ENCODE measurements around the gene CAMKMT.
A peak's percentile ranks its signal among the peaks of the same experiment; 100 is the strongest.

CAMKMT gene

DNA sequence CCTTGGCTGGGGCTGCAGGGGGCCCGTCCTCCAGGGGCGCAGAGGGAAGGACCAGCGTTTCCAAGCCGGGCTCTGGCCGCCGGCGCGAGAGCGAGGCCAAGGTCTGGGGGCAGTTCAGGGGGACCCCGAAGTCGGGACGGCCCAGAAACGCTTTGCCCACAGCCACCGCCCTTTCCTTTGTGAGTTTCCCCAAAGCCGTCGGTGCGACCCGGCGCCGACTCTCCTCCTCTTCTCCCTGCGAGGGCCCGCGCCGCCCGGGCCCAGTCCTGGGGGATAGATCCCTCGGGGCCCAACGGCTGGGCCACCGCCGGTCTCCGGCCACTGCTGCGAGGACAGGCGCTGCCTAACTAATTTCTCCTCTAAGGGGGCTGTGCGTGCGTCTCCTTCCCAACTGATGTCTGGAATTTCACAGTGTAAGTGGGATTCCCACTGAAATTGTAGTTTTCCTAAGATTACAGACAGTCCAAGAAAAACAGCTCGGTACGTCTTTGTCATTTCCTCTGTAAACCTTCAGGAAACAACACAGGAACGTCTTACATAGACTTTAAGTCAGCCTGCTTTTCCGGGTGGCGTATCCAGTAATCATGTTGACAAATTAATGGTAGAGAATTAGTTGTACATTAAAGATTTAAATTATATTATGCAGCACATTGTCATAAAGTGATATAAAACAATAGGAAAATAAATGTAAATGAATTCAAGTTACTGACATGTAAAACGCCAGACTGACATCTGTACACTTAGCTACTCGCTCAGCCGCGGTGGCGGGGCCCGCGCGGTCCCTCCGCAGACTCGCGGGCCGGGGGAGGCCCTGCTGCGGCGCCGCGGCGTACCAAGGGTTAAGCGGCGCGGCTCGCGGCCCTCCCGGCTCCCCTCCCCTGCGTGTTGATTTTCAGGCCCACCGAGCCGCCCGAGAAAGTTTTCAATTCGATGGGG, 440.4 kb downstream of the CAMKMT start:
- peak; percentile 65 for DNase-seq

DNA sequence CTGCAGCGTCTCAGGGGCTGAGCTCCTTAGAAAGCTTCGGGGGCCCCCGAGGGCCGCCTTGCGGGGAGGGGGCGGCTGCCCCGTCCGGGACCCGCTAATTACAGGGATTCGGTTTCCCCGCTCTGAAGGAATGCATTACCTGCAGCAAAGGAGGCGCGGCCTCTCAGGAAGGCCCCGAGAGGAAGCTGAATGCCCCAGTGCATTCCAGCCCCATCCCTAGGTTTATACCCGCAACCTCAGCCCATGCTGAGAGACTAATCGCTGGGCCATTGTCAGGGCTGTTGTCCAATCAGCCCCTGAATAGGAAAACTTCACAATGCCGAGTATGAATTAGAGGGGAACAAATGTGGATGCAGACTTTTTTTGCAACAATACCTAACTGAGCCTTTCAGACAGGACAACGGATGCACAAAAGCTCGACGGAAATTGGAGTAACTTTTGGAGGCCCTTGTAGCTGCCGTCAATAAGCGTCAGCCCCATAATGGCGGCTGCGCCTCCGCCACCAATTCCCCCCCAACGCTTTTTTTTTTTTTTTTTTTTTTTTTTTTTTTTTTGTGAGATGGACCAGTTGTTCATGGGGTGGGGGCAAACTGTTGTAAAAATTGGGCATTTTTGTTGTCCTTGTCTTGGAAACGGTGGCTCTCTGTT, 441.2 kb downstream of the CAMKMT start:
- DNase-seq = peak; percentile 69

DNA sequence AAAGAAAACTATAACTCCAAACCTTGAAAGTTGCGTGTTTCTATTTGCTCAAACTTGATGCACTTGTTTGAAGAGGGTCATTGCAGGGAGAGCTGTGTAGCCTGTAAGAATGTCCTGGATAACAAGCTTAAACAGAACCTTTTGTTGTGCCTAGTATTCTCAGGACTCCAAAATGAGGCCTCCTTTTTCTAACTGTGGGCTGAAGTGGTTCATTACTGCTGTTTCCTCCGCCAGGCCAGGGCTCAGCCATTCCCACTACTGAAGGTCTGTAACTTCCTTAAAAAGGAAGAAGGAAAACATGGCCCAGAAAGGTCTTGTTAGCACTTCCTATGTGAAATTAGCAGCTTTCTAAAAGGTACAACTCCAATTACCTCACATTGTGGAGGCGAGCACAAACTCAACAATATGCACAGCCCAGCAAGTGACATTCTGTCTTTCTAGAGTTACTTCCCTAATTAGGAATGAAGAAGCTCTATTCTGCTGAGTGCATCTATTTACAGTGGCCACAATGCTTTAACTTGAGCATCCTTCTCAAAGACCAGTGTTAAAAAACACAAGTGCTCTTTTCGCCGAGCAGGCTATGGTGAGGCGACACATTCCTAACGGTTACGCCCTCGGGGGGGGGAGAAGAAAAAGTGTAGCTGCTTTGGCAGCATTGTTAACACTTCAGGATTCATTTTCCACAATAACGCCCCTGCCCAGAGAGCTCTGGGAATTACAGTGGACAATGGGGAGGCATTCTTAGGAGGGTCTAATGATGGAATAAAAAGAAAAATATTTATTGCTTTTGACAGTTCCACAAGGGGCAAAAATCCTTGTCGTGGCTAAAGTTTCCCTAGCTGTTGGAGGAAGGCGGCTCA, 442.9 kb downstream of the CAMKMT start:
- peak; percentile 13 for DNase-seq

DNA sequence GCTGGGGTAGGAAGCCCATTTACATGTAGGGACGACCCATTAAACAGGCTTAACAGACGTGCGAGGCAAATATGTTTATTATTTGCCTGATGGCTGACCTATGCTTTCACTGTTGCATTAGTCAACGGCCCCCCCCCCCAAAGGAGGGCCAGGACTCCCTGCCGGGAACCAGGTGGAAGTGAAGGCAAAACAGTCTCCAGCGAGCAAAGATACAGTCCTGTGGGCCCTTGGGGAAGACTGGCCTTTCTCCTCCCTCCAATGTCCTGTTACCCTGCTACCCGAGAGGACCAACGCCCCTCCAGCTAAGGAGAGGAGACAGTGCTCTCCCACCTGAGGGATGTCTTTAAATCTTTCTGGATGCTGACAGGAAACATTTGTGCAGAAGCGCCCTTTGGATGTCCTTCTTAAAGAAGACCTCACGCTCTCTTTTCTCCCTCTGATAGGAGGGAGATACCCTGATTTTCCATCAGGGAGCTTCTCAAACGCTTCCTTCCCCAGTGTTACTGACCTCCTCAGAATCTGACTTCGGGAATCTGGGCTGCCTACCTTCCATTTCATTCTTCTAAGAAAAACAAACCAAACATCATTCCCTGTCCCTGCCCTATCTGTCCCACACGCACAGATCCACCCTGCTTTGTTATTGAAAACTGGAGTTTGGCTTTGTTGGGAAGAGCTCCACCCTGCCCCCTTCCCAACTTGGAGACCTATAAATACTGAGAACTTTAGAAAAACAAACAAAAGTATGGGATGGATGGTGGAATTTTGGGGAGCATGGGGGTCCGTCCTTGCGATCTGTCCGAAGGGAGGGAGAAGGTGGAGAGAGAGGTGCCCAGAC, 443.9 kb downstream of the CAMKMT start:
- DNase-seq = peak; percentile 19

DNA sequence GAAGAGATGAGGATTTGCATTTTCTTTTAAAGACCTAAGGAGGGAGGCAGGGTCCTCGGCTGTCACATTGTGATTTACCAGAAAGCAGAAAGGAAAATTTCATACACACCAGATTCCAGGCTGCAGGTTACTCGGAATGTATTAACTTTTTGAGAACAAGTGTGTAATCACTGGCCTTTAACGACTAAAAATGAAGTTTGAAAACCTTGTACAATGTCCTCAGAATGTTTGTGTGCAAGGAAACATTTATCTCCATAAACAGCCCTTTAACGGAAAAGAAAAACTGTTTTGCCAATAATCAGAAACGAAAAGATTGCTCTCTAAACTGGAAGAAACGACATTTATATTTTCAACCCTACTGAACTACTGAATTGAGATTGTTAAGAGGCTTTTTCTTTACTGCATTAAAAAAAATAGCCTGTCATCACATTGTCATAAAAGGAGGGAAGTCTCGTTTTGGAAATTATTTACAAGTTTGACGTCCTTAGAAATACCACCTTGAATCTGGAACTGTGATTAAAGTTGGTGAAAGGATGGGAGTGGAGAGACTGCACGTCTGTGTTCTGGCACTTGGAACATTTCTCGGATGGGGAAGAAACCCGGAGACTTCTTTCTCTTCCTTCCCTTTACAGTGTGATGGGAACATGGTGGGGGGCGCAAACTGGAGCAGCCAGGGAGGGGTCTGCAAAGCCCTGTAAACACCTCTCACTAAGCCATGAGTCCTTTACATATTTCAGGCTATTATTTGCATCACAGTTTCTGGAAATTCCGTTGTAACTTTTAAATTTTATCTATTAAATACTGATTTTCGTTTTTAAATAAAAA, 445.7 kb downstream of the CAMKMT start:
- DNase-seq = peak; percentile 37

DNA sequence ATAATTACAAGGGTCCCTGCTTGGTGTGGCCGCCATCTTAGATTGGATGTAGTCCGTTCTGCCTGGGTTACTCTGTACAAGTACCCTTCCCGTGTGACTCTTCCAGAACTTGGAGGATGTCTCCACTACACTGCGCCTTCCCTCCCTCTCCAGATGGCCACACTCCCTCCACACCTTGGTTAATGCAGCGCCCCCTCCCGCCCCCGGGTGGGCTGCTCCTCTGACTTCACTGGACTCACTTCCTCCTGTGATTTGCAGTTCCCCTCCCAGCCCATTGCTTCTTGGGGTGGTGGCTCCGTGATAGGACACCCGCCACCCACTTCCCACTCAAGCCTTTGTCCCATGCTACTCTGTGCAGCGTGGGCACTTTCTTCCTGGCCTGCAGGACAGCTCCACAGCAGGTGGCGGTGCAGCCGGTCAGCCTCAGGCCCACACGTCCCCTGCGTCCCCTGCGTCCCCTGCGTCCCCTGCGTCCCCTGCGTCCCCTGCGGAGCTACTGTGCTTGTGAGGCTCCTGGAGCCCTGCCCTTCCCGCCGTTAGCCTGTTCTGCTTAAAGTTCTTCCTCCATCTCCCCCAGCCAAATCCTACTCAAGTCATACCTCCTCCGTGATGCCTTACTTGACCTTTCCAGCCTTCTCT, 449.3 kb downstream of the CAMKMT start:
- DNase-seq = no peak

DNA sequence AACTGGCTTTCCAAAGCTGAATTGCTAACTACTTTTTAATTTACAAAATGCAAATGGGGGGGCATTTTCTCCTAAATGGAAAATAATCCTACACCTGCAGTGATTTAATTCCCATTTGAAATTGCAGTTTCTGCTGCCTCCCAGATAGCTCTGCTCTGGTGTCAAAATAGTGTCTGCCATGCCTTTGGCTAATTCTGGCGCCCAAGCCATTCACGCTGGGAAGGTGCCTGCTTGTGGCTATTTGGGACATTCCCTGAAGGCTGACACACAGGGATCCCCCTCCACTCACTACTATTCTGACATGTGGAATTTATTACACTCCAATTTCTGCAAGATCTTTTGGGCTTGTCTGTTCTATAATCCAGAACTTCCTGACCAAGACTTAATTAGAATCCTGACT, 451.4 kb downstream of the CAMKMT start:
- no peak for DNase-seq

DNA sequence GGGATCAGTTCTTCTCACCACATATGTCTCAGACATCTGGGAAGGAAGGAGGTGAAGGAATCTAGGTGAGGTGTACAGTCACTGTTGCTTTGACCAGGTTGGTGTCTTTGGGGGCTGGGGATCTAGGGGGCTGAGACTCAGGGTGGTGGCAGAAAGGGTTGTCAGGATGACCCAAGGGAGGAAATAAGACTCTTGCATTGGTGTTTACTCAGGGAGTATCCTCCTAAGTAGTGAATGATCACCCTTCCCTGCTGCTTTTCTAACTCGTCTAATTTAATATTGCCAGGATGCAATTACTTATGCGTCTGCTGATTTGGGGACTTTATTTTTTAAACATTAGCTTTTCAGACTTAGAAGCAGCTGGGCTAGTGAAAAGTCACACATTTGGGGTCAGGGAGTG, 451.9 kb downstream of the CAMKMT start:
- no peak for DNase-seq

DNA sequence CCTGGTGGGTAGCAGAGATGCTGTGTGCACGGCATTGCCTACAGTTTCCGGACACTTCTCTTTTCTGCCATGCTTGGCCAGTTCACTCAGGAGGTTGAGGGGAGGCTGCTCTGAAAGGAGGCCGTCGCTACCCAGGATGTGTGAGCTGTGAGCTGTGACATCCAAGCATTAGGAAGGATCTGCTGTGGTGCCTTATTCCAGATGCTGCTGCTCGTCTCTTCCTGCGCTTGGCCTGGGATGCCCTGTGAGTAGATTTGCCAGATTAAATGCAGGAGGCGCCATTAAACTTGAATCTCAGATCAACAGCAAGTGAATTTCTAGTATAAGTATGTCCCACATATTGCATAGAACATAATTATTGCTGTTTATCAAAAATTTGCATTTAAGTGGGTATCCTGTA, 455.5 kb downstream of the CAMKMT start:
- DNase-seq = no peak

DNA sequence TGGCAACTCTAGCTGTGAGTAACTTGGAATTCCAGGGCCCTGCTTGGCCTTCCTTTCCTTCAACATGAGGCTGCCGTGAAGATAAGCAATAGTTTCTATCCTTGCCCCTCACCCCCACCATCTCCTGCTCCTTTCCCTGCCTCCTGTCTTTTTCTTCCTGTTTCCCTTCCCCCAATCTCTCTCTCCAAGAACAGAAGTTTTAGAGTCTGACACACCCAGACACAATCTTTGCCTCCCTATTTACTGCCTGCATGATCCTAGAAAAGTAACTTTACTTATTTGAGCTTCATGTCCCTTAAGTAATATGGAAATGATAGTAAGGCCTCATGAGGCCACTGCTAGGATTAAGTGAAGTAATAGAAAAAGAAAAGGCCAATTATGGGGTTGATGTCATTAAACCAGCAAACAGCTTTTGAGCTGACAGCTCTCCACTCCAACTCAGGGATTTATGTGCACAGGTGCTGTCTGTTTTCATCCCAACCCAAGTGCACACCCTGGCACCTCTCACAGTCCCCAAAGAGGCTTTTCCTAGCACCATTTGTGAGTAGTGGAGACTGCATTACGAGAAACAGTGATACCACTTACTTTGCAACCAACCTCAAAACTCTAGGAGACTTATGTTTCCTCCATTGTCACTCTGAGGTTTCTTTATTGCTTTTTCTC, 456.1 kb downstream of the CAMKMT start:
- no peak for DNase-seq

DNA sequence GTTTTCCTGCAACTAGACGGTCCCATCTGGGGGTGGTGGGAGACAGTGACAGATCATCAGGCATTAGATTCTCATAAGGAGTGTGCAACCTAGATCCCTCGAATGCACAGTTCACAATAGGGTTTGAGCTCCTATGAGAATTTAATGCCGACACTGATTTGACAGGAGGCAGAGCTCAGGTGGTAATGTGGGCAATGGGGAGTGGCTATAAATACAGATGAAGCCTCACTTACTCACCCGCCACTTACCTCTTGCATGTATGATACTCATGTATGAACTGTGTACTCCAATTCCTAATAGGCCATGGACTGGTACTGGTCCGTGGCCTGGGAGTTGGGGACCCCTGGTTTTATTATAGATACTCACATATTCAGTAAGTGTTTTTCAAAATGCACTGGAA, 457.3 kb downstream of the CAMKMT start:
- no peak for DNase-seq

DNA sequence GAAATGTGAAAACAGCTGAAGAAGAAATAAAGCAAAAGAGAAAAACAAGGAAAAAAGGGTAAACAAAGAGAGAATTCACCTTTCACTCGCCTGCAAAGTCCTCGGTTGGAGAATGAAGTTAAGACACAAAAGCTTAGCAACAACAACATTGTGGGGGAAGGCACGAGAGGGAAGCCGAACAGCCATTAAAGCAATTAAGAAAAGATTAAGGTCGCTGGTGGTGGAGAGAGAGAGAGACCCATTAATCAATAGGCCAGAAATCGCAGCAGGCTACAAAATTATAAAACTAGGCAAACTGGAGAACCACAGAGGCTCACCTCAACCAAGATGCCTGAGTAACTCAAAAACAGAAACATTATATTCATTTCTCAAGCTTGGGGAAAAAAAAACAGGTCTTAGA, 459.8 kb downstream of the CAMKMT start:
- no peak for DNase-seq

DNA sequence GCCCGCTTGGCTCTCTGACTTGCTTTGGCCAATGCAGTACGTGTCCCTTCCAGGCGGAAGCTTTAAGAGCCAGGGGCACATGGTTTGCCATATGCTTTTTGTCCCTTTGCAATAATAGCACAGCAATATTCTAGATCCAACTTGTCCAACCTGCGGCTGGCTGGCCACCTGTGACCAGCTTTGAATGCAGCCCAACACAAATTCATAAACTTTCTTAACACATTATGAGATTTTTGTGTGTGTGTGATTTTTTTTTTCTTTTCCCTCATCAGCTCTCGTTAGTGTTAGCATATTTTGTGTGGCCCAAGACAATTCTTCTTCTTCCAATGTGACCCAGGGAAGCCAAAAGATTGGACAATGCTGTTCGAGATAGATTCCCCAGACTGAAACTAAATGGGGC, 460.4 kb downstream of the CAMKMT start:
- no peak for DNase-seq
